AG09309 (cell line): ENCODE results near the gene IRF2.

Experiments used
- DNase-seq: peaks from one replicate; pipeline ENCODE4 v3.0.0-alpha.2; 2010; ENCODE audit warnings: low read depth
- H3K4me3 ChIP-seq: 2 replicates; pipeline ENCODE4 v1.5.1; 2011; ENCODE audit warnings: mild to moderate bottlenecking, low read depth, low read length, moderate library complexity; ENCODE audit not compliant: control insufficient read depth
- CTCF ChIP-seq: IDR thresholded peaks from 2 replicates; pipeline ENCODE4 v1.5.1; 2011; ENCODE audit warnings: mild to moderate bottlenecking, low read depth, low read length, inconsistent platforms; ENCODE audit not compliant: insufficient read depth, control insufficient read depth; ENCODE audit errors: missing control alignments

IRF2 gene

GRCh38 chr4:184424993-184425758, 49.2 kb downstream of the IRF2 start:
- TF ChIP-seq CTCF, result no peak
- H3K4me3 ChIP-seq, result no peak overlapping the region
- DNase-seq, result no peak

- no peak for TF ChIP-seq CTCF
- no peak overlapping the region for H3K4me3 ChIP-seq
- no peak for DNase-seq
Observed at GRCh38 chr4:184424279-184424678, 50.1 kb downstream of the IRF2 start.

- DNase-seq, result no peak
- no peak overlapping the region for H3K4me3 ChIP-seq
- no peak for TF ChIP-seq CTCF
Observed at GRCh38 chr4:184423003-184423686, 51.2 kb downstream of the IRF2 start.

- H3K4me3 ChIP-seq, result no peak overlapping the region
- no peak for TF ChIP-seq CTCF
- DNase-seq, result no peak
Observed at GRCh38 chr4:184422378-184422777, 52.0 kb downstream of the IRF2 start.

GRCh38 chr4:184421533-184422155, 52.7 kb downstream of the IRF2 start:
- DNase-seq, result no peak
- no peak for TF ChIP-seq CTCF
- no peak overlapping the region for H3K4me3 ChIP-seq

- TF ChIP-seq CTCF, result no peak
- DNase-seq, result no peak
- no peak overlapping the region for H3K4me3 ChIP-seq
Observed at GRCh38 chr4:184420881-184421416, 53.4 kb downstream of the IRF2 start.
